GM13976 (cell line): ENCODE data around the gene AJM1.
"Not testable (repeated sequence)": the region's sequence is repeated elsewhere in the genome, so short reads cannot be mapped to it uniquely, and the experiment has no call there.

Experiments
- DNase-seq: peaks from one replicate; pipeline ENCODE4 v3.0.0; 2012; ENCODE audit warnings: low spot score
- CTCF ChIP-seq: IDR thresholded peaks from 2 replicates; pipeline ENCODE4 v1.5.1; 2012; ENCODE audit warnings: borderline replicate concordance, mild to moderate bottlenecking; ENCODE audit not compliant: insufficient read depth; ENCODE audit errors: extremely low read depth, missing control alignments, control extremely low read depth
- in situ Hi-C: fragments of 300-500 bp; cut with MboI; formaldehyde crosslinking; loops from one replicate; pipeline ENCODE4 v1.12.0; 2022; ENCODE audit warnings: low sequenced_read_pairs, mixed read lengths, inconsistent platforms; ENCODE audit not compliant: unreplicated experiment

The AJM1 gene

DNA sequence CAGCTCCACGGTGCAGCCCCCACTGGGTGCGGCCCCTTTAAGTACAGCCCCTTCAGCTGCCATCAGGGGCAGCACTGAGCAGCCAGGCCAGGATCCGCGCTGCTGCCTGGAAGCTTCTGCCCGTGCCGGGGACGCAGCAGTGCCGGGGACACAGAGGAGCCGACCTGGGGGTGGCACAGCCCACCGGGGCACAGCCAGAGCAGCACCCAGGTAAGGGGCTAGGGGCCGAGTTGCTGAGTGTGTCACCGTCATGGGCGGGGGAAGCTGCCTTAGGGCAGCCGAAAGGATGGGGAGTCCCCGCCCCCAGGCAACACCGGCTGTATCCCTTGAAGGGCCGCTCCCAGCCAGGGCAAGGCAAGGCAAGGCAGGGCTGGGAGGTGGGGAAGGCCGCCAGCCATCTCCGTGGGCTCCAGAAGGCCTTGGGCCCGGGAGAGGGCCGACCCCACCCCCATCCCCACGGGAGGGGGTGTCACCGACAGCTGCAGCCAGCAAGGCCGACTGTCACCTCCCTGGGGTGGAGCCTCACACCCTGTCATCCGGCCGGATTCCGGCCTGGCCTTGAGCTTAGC lies at the start of gene AJM1:
Gene AJM1 (plus strand): TSS at position 99 of the 569 bp plus-strand sequence. CDS start 1,937 bp downstream, outside the sequence.
- in situ Hi-C loops, result not testable (repeated sequence)
- peak; percentile 98 for TF ChIP-seq CTCF
- DNase-seq, result peak; percentile 89

DNA sequence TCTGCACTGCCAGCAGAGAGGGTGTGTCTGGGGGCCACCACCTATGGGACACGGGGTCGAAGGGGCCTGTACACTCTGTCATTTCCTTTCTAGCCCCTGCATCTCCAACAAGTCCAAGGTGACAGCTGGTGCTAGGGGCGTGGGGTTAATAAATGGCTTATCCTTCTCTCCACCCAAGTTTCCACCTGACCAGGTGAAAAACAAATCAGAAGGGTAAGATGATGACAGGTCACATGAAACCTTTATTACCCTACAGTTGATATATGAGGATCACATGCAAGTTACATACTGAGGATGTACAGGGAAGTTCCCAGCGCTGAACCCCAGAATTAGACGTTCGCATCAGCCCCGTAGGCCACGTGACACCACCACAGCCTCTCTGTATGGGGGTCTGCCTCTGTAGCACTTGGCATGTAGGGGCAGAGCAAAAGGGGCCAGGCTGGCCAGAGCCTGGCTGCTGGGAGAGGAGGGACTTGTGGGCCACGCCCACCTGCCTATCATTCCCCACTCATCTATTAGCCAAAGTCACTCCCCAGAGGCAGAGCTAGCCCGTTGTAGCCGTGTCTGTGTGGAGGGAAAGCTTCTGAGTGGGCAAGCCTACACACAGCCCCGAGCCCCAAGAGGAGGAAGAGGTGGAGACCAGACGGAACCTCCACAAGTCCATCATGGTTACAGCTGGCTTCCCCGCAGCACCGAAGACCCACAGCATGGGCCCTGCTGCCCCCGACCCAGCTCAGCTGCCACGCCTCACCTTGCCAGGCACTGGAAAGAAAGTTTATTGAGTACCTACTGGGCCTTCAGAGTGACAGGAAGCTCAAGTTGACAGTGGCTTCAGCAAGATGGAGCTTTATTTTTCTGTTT lies 49.0 kb upstream of the AJM1 start:
- no peak for TF ChIP-seq CTCF
- in situ Hi-C loops, result no loop called here
- no peak for DNase-seq

- no peak for DNase-seq
- in situ Hi-C loops, result no loop called here
These were observed 47.8 kb upstream of the AJM1 start for GRCh38 chr9:136794281-136794999.

GRCh38 chr9:136795000-136795348 lies 47.3 kb upstream of the AJM1 start:
- TF ChIP-seq CTCF, result no peak
- DNase-seq, result no peak
- in situ Hi-C loops, result no loop called here

More at GRCh38 chr9:136794281-136794999, 47.8 kb upstream of the AJM1 start:
- TF ChIP-seq CTCF, result no peak

DNA sequence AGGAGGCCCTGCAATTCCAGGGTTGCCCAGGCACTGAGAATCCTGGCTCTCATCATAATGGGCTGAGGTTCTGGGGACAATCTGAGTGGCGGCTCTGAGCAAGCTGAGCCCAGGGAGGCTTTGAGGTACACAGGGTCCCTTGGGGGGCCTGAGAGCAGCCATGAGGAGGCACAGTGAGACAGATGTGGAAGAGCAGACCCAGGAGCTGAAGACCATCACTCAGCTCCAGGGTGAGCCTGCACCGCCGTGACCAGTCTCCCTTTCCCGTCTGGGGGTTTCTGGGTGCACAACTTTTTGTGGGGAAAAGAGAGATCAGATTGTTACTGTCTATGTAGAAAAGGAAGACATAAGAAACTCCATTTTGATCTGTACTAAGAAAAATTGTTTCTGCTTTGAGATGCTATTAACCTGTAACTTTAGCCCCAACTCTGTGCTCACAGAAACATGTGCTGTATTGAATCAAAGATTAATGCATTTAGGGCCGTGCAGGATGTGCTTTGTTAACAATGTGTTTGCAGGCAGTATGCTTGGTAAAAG lies 46.0 kb upstream of the AJM1 start, which contains the start of gene CCDC183:
Gene CCDC183 (plus strand): TSS at position 101 of the 537 bp plus-strand sequence. CDS start 60 bp downstream, at position 161.
- no peak for TF ChIP-seq CTCF
- DNase-seq, result no peak
- in situ Hi-C loops, result no loop called here

GRCh38 chr9:136796775-136797347 lies 45.4 kb upstream of the AJM1 start:
- in situ Hi-C loops, DNase-seq: not testable (repeated sequence)
